HepG2 (cell line): ENCODE measurements around the gene QSOX2. TPM values are rescaled to one million over a fixed set of nuclear protein-coding genes. Genes with fewer than 3 reads are reported as not detected.

ENCODE experiments used
- ATAC-seq: fragments of 200-7000 bp; cut with Tn5 transposase; 3 replicates; pipeline ENCODE4 v1.9.1; 2020; ENCODE audit warnings: mild to moderate bottlenecking, moderate library complexity
- BruUV-seq: library from RNA; stranded (reverse); fragments of 400-500 nt; replicated peaks from 2 replicates; lab custom pipeline; 2021; lab: Mats Ljungman, UMichigan
- CTCF ChIA-PET: fragments of 300-600 bp; formaldehyde crosslinking; extraction: SDS; loops from one replicate; lab custom pipeline; 2021; ENCODE audit warnings: low total read pairs, inconsistent platforms, low intra/inter-chr PET ratio; lab: Yijun Ruan, JAX
- POLR2A ChIA-PET: fragments of 350-600 bp; sonication (Branson Sonifier 250); formaldehyde crosslinking; loops from one replicate; lab custom pipeline; 2020; ENCODE audit warnings: antibody characterized with exemption, inconsistent platforms; lab: Yijun Ruan, JAX
- DNase-seq: peaks from one replicate; pipeline ENCODE4 v3.0.0-alpha.2; 2015; ENCODE audit warnings: low spot score
- FAIRE-seq: peaks from 3 replicates; lab custom pipeline; 2011; peaks lifted over from hg19 to GRCh38; lab: Jason Lieb, UNC
- H2AFZ ChIP-seq: one replicate; pipeline ENCODE4 v1.6.1; 2011; ENCODE audit warnings: low read length, inconsistent platforms
- H3K27ac ChIP-seq: fragments of 300-600 bp; 3 replicates; pipeline ENCODE4 v1.8.0; 2011; ENCODE audit warnings: mixed run types, mild to moderate bottlenecking, mixed read lengths, low read length, inconsistent platforms; ENCODE audit not compliant: insufficient read depth; ENCODE audit errors: extremely low read length
- H3K27me3 ChIP-seq, 2 experiments: fragments of 200-600 bp in 1 of 2; 2 replicates in 1 of 2; 3 replicates in 1 of 2; pipeline versions ENCODE4 v1.6.0 to v1.8.0; 2011; ENCODE audit warnings: low read length in 2 of 2, mild to moderate bottlenecking in 2 of 2, moderate library complexity in 2 of 2, inconsistent platforms in 1 of 2; ENCODE audit not compliant: insufficient read depth in 2 of 2, control insufficient read depth in 1 of 2
- H3K36me3 ChIP-seq, 2 experiments: fragments of 200-600 bp in 1 of 2; replicated peaks in 1 of 2; 2 replicates in 1 of 2; 3 replicates in 1 of 2; pipeline versions ENCODE4 v1.5.1 to v1.8.0; 2011; ENCODE audit warnings: low read length in 2 of 2, inconsistent platforms in 1 of 2; ENCODE audit not compliant: insufficient read depth in 2 of 2, control insufficient read depth in 1 of 2
- H3K4me1 ChIP-seq: 2 replicates; pipeline ENCODE4 v1.5.1; 2012; ENCODE audit warnings: low read length, inconsistent platforms; ENCODE audit not compliant: insufficient read depth
- H3K4me2 ChIP-seq: 2 replicates; pipeline ENCODE4 v1.6.0; 2011; ENCODE audit warnings: low read depth, low read length, inconsistent platforms
- H3K4me3 ChIP-seq, 3 experiments: fragments of 200-600 bp in 1 of 3; sonication (generic), shearing (Covaris generic) in 1 of 3; replicated peaks in 1 of 3; 2 replicates each; pipeline ENCODE4 v1.5.1; 2011 to 2016; ENCODE audit warnings: low read length in 3 of 3, inconsistent platforms in 2 of 3, low read depth in 2 of 3, mild to moderate bottlenecking in 2 of 3, control low read depth in 1 of 3, mixed read lengths in 1 of 3; ENCODE audit not compliant: insufficient read depth in 1 of 3
- H3K79me2 ChIP-seq: one replicate; pipeline ENCODE4 v1.6.1; 2011; ENCODE audit warnings: low read length, inconsistent platforms; ENCODE audit not compliant: insufficient read depth
- H3K9ac ChIP-seq: 2 replicates; pipeline ENCODE4 v1.6.0; 2011; ENCODE audit warnings: mild to moderate bottlenecking, low read depth, low read length, inconsistent platforms; ENCODE audit not compliant: insufficient read depth
- H3K9me3 ChIP-seq: 2 replicates; pipeline ENCODE4 v1.5.1; 2012; ENCODE audit warnings: mild to moderate bottlenecking, low read length
- H4K20me1 ChIP-seq: 2 replicates; pipeline ENCODE4 v1.6.0; 2011; ENCODE audit warnings: inconsistent platforms, mild to moderate bottlenecking, low read length, moderate library complexity; ENCODE audit not compliant: insufficient read depth
- ATF5 ChIP-seq: sonication (generic); formaldehyde crosslinking; IDR thresholded peaks from 2 replicates; pipeline ENCODE4 v1.4.0; 2020; ENCODE audit warnings: mild to moderate bottlenecking, low read depth, missing genetic modification reagents
- HNRNPUL1 ChIP-seq: fragments of 200-400 bp; formaldehyde crosslinking; IDR thresholded peaks from 2 replicates; pipeline ENCODE4 v1.6.1; 2017; ENCODE audit warnings: low read depth, mild to moderate bottlenecking, low read length, moderate library complexity
- ZFP36 ChIP-seq: fragments of 150-350 bp; IDR thresholded peaks from 2 replicates; pipeline ENCODE4 v1.6.1; 2018; ENCODE audit warnings: borderline replicate concordance, low read length, low read depth; ENCODE audit not compliant: partially characterized antibody
- WGBS: methylation state at CpG from one replicate; pipeline ENCODE4 v1.1.6; 2017; ENCODE audit warnings: low lambda C conversion rate; 5-methylcytosine and 5-hydroxymethylcytosine counted together
- in situ Hi-C: cut with HindIII; loops from 2 replicates; pipeline ENCODE4 v1.10.0; 2017; ENCODE audit warnings: low pct_unique_long_range_greater_than_20kb; ENCODE audit not compliant: extremely low pct_ligation_motif_present
- intact Hi-C: fragments of 100-400 bp; cut with micrococcal nuclease; formaldehyde crosslinking; loops from one replicate; pipeline ENCODE4 v1.10.0; 2022; ENCODE audit not compliant: unreplicated experiment
- polyA plus RNA-seq, 8 experiments: library from polyadenylated mRNA; depleted of rRNA in 3 of 8; stranded (reverse) in 7 of 8; unstranded in 1 of 8; fragments of >200 nt; fragmentation: Illumina TruSeq in 4 of 8; extraction: Trizol in 4 of 8; gene quantifications; 2 replicates each; pipeline versions ENCODE4 v1.2.1 to v1.2.3, GENCODE V29; 2011 to 2016; ENCODE audit warnings: low read depth in 4 of 8, missing spikeins in 1 of 8, mixed read lengths in 1 of 8; ENCODE audit not compliant: insufficient read depth in 1 of 8
- total RNA-seq, 5 experiments: library from RNA; depleted of rRNA; stranded (reverse); fragments of >200 nt; fragmentation: Illumina TruSeq; extraction: Trizol; gene quantifications; 2 replicates each; pipeline ENCODE4 v1.2.3, GENCODE V29; 2016; ENCODE audit warnings: low read depth in 1 of 5

The QSOX2 gene
- total and polyA plus RNA-seq, 2 of the 13 experiments (the other 11 are each of a cell fraction or from before 2014, with no cell fraction given) = 27.1 to 42.1 TPM

- H2AFZ ChIP-seq = no peak overlapping the region
- no TSS peak for BruUV-seq
- intact Hi-C loops = no loop called here
- DNase-seq = no peak
- FAIRE-seq = no peak
- ATAC-seq = no peak
- 59% methylated on average over 10 of the region's 20 CpGs for WGBS
- TF ChIP-seq ATF5 (CRISPR knock-in tag) = no peak
- TF ChIP-seq ZFP36 = no peak
- TF ChIP-seq HNRNPUL1 = no peak
- ChIA-PET POLR2A (no interaction called here), CTCF (no interaction called here)
- no peaks in the 10 kb centered on the region for H3K36me3 ChIP-seq
- peaks cover 12 to 59% of the 10 kb centered on the region in 2 experiments; a peak in 4 of 5 replicates for H3K27me3 ChIP-seq
- no peaks in the 10 kb centered on the region for H3K9me3 ChIP-seq
- H4K20me1 ChIP-seq = no peaks in the 10 kb centered on the region
- H3K9ac ChIP-seq = no peak overlapping the region
- no peaks in the 10 kb centered on the region; the same call in 1 of the 2 replicates for H3K4me1 ChIP-seq
- in situ Hi-C loops = no loop called here
- H3K4me3 ChIP-seq = no peak overlapping the region
- H3K27ac ChIP-seq = no peak overlapping the region
- no peak overlapping the region for H3K4me2 ChIP-seq
- H3K79me2 ChIP-seq = no peaks in the 10 kb centered on the region
These were observed 87.9 kb downstream of the QSOX2 start for GRCh38 chr9:136157477-136158265.

Other genes starting within 250 kb of the QSOX2 start
- 10.5 and 12.3 TPM in 2 replicates for gene NACC2, start 150.5 kb downstream of the QSOX2 start, total RNA-seq (2016; rRNA removed; fragmentation: Illumina TruSeq; extraction: Trizol)
- gene NACC2, start 150.5 kb downstream of the QSOX2 start, polyA plus RNA-seq (2011; rRNA removed) = 5.9 and 6.3 TPM in 2 replicates
- gene TMEM250, start 126.9 kb downstream of the QSOX2 start, total RNA-seq (2016; rRNA removed; fragmentation: Illumina TruSeq; extraction: Trizol) = 12.0 and 13.9 TPM in 2 replicates
- 5.5 and 7.1 TPM in 2 replicates for gene TMEM250, start 126.9 kb downstream of the QSOX2 start, polyA plus RNA-seq (2011; rRNA removed)
- not detected in 2 replicates for gene LHX3, start 40.7 kb downstream of the QSOX2 start, total RNA-seq (2016; rRNA removed; fragmentation: Illumina TruSeq; extraction: Trizol)
- not detected in 2 replicates for gene LHX3, start 40.7 kb downstream of the QSOX2 start, polyA plus RNA-seq (2011; rRNA removed)
- 0.13 TPM in 1 of 2 replicates, not detected in the other for gene CCDC187, start 58.3 kb upstream of the QSOX2 start, total RNA-seq (2016; rRNA removed; fragmentation: Illumina TruSeq; extraction: Trizol)
- gene CCDC187, start 58.3 kb upstream of the QSOX2 start, polyA plus RNA-seq (2011; rRNA removed) = 0.03 and 0.09 TPM in 2 replicates
- gene GPSM1, start 81.7 kb upstream of the QSOX2 start, total RNA-seq (2016; rRNA removed; fragmentation: Illumina TruSeq; extraction: Trizol) = 0.59 and 1.0 TPM in 2 replicates
- gene GPSM1, start 81.7 kb upstream of the QSOX2 start, polyA plus RNA-seq (2011; rRNA removed) = 2.4 and 3.4 TPM in 2 replicates
- 5.4 and 8.0 TPM in 2 replicates for gene DNLZ, start 117.9 kb upstream of the QSOX2 start, total RNA-seq (2016; rRNA removed; fragmentation: Illumina TruSeq; extraction: Trizol)
- 3.4 and 4.5 TPM in 2 replicates for gene DNLZ, start 117.9 kb upstream of the QSOX2 start, polyA plus RNA-seq (2011; rRNA removed)
- 3.6 and 7.4 TPM in 2 replicates for gene CARD9, start 127.9 kb upstream of the QSOX2 start, total RNA-seq (2016; rRNA removed; fragmentation: Illumina TruSeq; extraction: Trizol)
- 3.3 and 7.2 TPM in 2 replicates for gene CARD9, start 127.9 kb upstream of the QSOX2 start, polyA plus RNA-seq (2011; rRNA removed)
- gene SNAPC4, start 154.4 kb upstream of the QSOX2 start, total RNA-seq (2016; rRNA removed; fragmentation: Illumina TruSeq; extraction: Trizol) = 4.3 and 6.0 TPM in 2 replicates
- gene SNAPC4, start 154.4 kb upstream of the QSOX2 start, polyA plus RNA-seq (2011; rRNA removed) = 2.0 and 3.3 TPM in 2 replicates
- 56.6 and 76.4 TPM in 2 replicates for gene ENTR1, start 164.8 kb upstream of the QSOX2 start, total RNA-seq (2016; rRNA removed; fragmentation: Illumina TruSeq; extraction: Trizol)
- 70.1 and 84.2 TPM in 2 replicates for gene ENTR1, start 164.8 kb upstream of the QSOX2 start, polyA plus RNA-seq (2011; rRNA removed)
- gene PMPCA, start 164.8 kb upstream of the QSOX2 start, total RNA-seq (2016; rRNA removed; fragmentation: Illumina TruSeq; extraction: Trizol) = 75.7 and 88.4 TPM in 2 replicates
- 70.2 and 80.2 TPM in 2 replicates for gene PMPCA, start 164.8 kb upstream of the QSOX2 start, polyA plus RNA-seq (2011; rRNA removed)
- 3.0 and 5.5 TPM in 2 replicates for gene INPP5E, start 194.0 kb upstream of the QSOX2 start, total RNA-seq (2016; rRNA removed; fragmentation: Illumina TruSeq; extraction: Trizol)
- gene INPP5E, start 194.0 kb upstream of the QSOX2 start, polyA plus RNA-seq (2011; rRNA removed) = 5.5 and 7.5 TPM in 2 replicates
- 15.9 and 27.7 TPM in 2 replicates for gene SEC16A, start 237.2 kb upstream of the QSOX2 start, total RNA-seq (2016; rRNA removed; fragmentation: Illumina TruSeq; extraction: Trizol)
- 17.9 and 18.9 TPM in 2 replicates for gene SEC16A, start 237.2 kb upstream of the QSOX2 start, polyA plus RNA-seq (2011; rRNA removed)